WTC11 (cell line): ENCODE measurements around the gene USP10. TPM values are rescaled to one million over a fixed set of nuclear protein-coding genes. Genes with fewer than 3 reads are reported as not detected.

Source experiments
- ATAC-seq: fragments of 200-7000 bp; cut with Tn5 transposase; 2 replicates; pipeline ENCODE4 v1.10.0; 2021; ENCODE audit warnings: mild to moderate bottlenecking, moderate library complexity
- CTCF ChIA-PET: fragments of 300-600 bp; sonication (Branson Sonifier 250); formaldehyde crosslinking; loops from one replicate; lab custom pipeline; 2021; ENCODE audit warnings: antibody characterized with exemption; lab: Charles Lee
- POLR2A ChIA-PET: fragments of 350-600 bp; sonication (Branson Sonifier 250); formaldehyde crosslinking; loops from one replicate; lab custom pipeline; 2021; ENCODE audit warnings: antibody characterized with exemption; lab: Charles Lee
- DNase-seq: peaks from one replicate; pipeline ENCODE4 v3.0.0; 2021; ENCODE audit warnings: low spot score
- H3K27ac Mint-ChIP-seq: 2 replicates; pipeline ENCODE4 v1.8.0; 2021; ENCODE audit warnings: mixed read lengths
- H3K27me3 Mint-ChIP-seq: 2 replicates; pipeline ENCODE4 v1.8.0; 2021; ENCODE audit warnings: low read depth, mild to moderate bottlenecking, moderate library complexity, mixed read lengths
- H3K36me3 Mint-ChIP-seq: 2 replicates; pipeline ENCODE4 v1.8.0; 2021; ENCODE audit warnings: mixed read lengths
- H3K4me1 Mint-ChIP-seq: 2 replicates; pipeline ENCODE4 v1.8.0; 2022; ENCODE audit warnings: mixed read lengths
- H3K4me3 Mint-ChIP-seq: 2 replicates; pipeline ENCODE4 v1.8.0; 2021; ENCODE audit warnings: mild to moderate bottlenecking, moderate library complexity, mixed read lengths
- H3K9me3 Mint-ChIP-seq: 2 replicates; pipeline ENCODE4 v1.8.0; 2021; ENCODE audit warnings: mixed read lengths
- EMX1 ChIP-seq: fragments of 250-450 bp; sonication (Bioruptor Pico); IDR thresholded peaks from 2 replicates; pipeline ENCODE4 v1.8.0; 2021; ENCODE audit warnings: mild to moderate bottlenecking
- ESRRA ChIP-seq: sonication (generic); formaldehyde crosslinking; IDR thresholded peaks from 2 replicates; pipeline ENCODE4 v1.8.1; 2022; ENCODE audit warnings: mild to moderate bottlenecking, missing genetic modification reagents, borderline replicate concordance
- ETV6 ChIP-seq: sonication (generic); formaldehyde crosslinking; IDR thresholded peaks from 2 replicates; pipeline ENCODE4 v1.8.1; 2022; ENCODE audit warnings: mild to moderate bottlenecking, missing genetic modification reagents
- HMGA2 ChIP-seq: fragments of 250-450 bp; sonication (Bioruptor Pico); IDR thresholded peaks from 2 replicates; pipeline ENCODE4 v1.4.0; 2021; ENCODE audit warnings: mild to moderate bottlenecking, moderate library complexity
- JAZF1 ChIP-seq: fragments of 250-450 bp; sonication (Bioruptor Pico); IDR thresholded peaks from 2 replicates; pipeline ENCODE4 v1.9.0; 2021; ENCODE audit warnings: moderate library complexity, mild to moderate bottlenecking, inconsistent platforms
- MYBL2 ChIP-seq: sonication (generic); formaldehyde crosslinking; IDR thresholded peaks from 2 replicates; pipeline ENCODE4 v1.8.1; 2023; ENCODE audit warnings: mild to moderate bottlenecking, moderate library complexity, missing genetic modification reagents
- TCF7 ChIP-seq: sonication (generic); formaldehyde crosslinking; IDR thresholded peaks from 2 replicates; pipeline ENCODE4 v1.8.0; 2022; ENCODE audit warnings: mild to moderate bottlenecking, low read depth, missing genetic modification reagents, moderate library complexity
- TEAD1 ChIP-seq: sonication (generic); formaldehyde crosslinking; IDR thresholded peaks from 2 replicates; pipeline ENCODE4 v1.8.0; 2022; ENCODE audit warnings: mild to moderate bottlenecking, missing genetic modification reagents
- ZNF416 ChIP-seq: fragments of 250-450 bp; sonication (Bioruptor Pico); IDR thresholded peaks from 2 replicates; pipeline ENCODE4 v1.9.0; 2021; ENCODE audit warnings: mild to moderate bottlenecking, inconsistent platforms
- total RNA-seq: library from RNA; stranded (reverse); gene quantifications from 3 replicates; pipeline ENCODE4 v1.2.3, GENCODE V29; 2021
- TF ChIP-seq, protein P1 (sequence below): sonication (generic); formaldehyde crosslinking; IDR thresholded peaks from 2 replicates; pipeline ENCODE4 v1.8.0; 2022; ENCODE audit warnings: missing genetic modification reagents
- TF ChIP-seq, protein P2 (sequence below): fragments of 250-450 bp; sonication (Bioruptor Pico); IDR thresholded peaks from 2 replicates; pipeline ENCODE4 v1.9.0; 2021; ENCODE audit warnings: mild to moderate bottlenecking
- TF ChIP-seq, protein P3 (sequence below): sonication (generic); formaldehyde crosslinking; IDR thresholded peaks from 2 replicates; pipeline ENCODE4 v1.8.1; 2022; ENCODE audit warnings: mild to moderate bottlenecking, missing genetic modification reagents, moderate library complexity, borderline replicate concordance
- TF ChIP-seq, protein P4 (sequence below): sonication (generic); formaldehyde crosslinking; IDR thresholded peaks from 2 replicates; pipeline ENCODE4 v1.8.1; 2023; ENCODE audit warnings: mild to moderate bottlenecking, missing genetic modification reagents
- TF ChIP-seq, protein P5 (sequence below): fragments of 250-450 bp; sonication (Bioruptor Pico); IDR thresholded peaks from 2 replicates; pipeline ENCODE4 v1.9.0; 2021; ENCODE audit warnings: mild to moderate bottlenecking, borderline replicate concordance
- TF ChIP-seq, protein P6 (sequence below): sonication (generic); formaldehyde crosslinking; IDR thresholded peaks from 2 replicates; pipeline ENCODE4 v1.8.0; 2022; ENCODE audit warnings: mild to moderate bottlenecking, missing genetic modification reagents
- TF ChIP-seq, protein P7 (sequence below): sonication (generic); formaldehyde crosslinking; IDR thresholded peaks from 2 replicates; pipeline ENCODE4 v1.8.1; 2023; ENCODE audit warnings: mild to moderate bottlenecking, missing genetic modification reagents, moderate library complexity
- TF ChIP-seq, protein P8 (sequence below): sonication (generic); formaldehyde crosslinking; conservative IDR thresholded peaks from 2 replicates; pipeline ENCODE4 v1.8.1; 2022; ENCODE audit warnings: mild to moderate bottlenecking, missing genetic modification reagents
- TF ChIP-seq, protein P9 (sequence below): sonication (generic); formaldehyde crosslinking; IDR thresholded peaks from 2 replicates; pipeline ENCODE4 v1.8.0; 2023; ENCODE audit warnings: mild to moderate bottlenecking, missing genetic modification reagents

The USP10 gene
- total RNA-seq, 1 experiment from 2014 or later, result 138 TPM

DNA sequence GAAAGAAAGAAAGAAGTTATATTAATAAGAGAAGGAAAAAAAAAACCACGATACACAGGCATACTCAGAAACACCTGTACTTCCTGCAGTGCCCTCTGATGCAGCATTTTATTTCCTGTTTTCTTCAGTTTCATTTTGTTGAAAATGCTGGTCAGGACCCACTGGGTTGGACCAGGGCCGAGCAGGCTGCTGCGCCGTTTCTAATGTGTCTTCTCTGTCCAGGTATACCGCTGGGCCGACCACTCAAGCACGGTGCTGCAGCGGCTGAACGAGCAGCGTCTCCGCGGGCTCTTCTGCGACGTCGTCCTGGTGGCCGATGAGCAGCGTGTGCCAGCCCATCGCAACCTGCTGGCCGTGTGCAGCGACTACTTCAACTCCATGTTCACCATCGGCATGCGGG, 43.2 kb upstream of the USP10 start:
- ChIA-PET CTCF (interaction anchor here (0.6 to 1.4 kb wide), 2 partner anchors 16 to 20 kb away, joined by 4 read pairs; no protein-coding TSS in a partner anchor), POLR2A (no interaction called here)
- Mint-ChIP-seq H3K4me3 (no peak overlapping the region), H3K27ac (no peak overlapping the region), H3K4me1 (no peaks in the 10 kb centered on the region), H3K36me3 (peaks cover 60% of the 10 kb centered on the region), H3K9me3 (no peaks in the 10 kb centered on the region), H3K27me3 (no peaks in the 10 kb centered on the region)
- ATAC-seq, result no peak
- DNase-seq, result no peak
- TF ChIP-seq ESRRA (CRISPR knock-in tag) (no peak), JAZF1 (CRISPR knock-in tag) (no peak), HMGA2 (CRISPR knock-in tag) (no peak), ZNF416 (CRISPR knock-in tag) (no peak), EMX1 (CRISPR knock-in tag) (no peak), TCF7 (CRISPR knock-in tag) (no peak), TEAD1 (no peak), ETV6 (CRISPR knock-in tag) (no peak), MYBL2 (CRISPR knock-in tag) (no peak)
- TF ChIP-seq, protein P1, sequence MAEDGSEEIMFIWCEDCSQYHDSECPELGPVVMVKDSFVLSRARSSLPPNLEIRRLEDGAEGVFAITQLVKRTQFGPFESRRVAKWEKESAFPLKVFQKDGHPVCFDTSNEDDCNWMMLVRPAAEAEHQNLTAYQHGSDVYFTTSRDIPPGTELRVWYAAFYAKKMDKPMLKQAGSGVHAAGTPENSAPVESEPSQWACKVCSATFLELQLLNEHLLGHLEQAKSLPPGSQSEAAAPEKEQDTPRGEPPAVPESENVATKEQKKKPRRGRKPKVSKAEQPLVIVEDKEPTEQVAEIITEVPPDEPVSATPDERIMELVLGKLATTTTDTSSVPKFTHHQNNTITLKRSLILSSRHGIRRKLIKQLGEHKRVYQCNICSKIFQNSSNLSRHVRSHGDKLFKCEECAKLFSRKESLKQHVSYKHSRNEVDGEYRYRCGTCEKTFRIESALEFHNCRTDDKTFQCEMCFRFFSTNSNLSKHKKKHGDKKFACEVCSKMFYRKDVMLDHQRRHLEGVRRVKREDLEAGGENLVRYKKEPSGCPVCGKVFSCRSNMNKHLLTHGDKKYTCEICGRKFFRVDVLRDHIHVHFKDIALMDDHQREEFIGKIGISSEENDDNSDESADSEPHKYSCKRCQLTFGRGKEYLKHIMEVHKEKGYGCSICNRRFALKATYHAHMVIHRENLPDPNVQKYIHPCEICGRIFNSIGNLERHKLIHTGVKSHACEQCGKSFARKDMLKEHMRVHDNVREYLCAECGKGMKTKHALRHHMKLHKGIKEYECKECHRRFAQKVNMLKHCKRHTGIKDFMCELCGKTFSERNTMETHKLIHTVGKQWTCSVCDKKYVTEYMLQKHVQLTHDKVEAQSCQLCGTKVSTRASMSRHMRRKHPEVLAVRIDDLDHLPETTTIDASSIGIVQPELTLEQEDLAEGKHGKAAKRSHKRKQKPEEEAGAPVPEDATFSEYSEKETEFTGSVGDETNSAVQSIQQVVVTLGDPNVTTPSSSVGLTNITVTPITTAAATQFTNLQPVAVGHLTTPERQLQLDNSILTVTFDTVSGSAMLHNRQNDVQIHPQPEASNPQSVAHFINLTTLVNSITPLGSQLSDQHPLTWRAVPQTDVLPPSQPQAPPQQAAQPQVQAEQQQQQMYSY (CRISPR knock-in tag), result no peak
- TF ChIP-seq, protein P2, sequence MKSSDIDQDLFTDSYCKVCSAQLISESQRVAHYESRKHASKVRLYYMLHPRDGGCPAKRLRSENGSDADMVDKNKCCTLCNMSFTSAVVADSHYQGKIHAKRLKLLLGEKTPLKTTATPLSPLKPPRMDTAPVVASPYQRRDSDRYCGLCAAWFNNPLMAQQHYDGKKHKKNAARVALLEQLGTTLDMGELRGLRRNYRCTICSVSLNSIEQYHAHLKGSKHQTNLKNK (CRISPR knock-in tag), result no peak
- TF ChIP-seq, protein P3, sequence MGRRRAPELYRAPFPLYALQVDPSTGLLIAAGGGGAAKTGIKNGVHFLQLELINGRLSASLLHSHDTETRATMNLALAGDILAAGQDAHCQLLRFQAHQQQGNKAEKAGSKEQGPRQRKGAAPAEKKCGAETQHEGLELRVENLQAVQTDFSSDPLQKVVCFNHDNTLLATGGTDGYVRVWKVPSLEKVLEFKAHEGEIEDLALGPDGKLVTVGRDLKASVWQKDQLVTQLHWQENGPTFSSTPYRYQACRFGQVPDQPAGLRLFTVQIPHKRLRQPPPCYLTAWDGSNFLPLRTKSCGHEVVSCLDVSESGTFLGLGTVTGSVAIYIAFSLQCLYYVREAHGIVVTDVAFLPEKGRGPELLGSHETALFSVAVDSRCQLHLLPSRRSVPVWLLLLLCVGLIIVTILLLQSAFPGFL (CRISPR knock-in tag), result no peak
- TF ChIP-seq, protein P4, sequence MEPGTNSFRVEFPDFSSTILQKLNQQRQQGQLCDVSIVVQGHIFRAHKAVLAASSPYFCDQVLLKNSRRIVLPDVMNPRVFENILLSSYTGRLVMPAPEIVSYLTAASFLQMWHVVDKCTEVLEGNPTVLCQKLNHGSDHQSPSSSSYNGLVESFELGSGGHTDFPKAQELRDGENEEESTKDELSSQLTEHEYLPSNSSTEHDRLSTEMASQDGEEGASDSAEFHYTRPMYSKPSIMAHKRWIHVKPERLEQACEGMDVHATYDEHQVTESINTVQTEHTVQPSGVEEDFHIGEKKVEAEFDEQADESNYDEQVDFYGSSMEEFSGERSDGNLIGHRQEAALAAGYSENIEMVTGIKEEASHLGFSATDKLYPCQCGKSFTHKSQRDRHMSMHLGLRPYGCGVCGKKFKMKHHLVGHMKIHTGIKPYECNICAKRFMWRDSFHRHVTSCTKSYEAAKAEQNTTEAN, result no peak
- TF ChIP-seq, protein P5, sequence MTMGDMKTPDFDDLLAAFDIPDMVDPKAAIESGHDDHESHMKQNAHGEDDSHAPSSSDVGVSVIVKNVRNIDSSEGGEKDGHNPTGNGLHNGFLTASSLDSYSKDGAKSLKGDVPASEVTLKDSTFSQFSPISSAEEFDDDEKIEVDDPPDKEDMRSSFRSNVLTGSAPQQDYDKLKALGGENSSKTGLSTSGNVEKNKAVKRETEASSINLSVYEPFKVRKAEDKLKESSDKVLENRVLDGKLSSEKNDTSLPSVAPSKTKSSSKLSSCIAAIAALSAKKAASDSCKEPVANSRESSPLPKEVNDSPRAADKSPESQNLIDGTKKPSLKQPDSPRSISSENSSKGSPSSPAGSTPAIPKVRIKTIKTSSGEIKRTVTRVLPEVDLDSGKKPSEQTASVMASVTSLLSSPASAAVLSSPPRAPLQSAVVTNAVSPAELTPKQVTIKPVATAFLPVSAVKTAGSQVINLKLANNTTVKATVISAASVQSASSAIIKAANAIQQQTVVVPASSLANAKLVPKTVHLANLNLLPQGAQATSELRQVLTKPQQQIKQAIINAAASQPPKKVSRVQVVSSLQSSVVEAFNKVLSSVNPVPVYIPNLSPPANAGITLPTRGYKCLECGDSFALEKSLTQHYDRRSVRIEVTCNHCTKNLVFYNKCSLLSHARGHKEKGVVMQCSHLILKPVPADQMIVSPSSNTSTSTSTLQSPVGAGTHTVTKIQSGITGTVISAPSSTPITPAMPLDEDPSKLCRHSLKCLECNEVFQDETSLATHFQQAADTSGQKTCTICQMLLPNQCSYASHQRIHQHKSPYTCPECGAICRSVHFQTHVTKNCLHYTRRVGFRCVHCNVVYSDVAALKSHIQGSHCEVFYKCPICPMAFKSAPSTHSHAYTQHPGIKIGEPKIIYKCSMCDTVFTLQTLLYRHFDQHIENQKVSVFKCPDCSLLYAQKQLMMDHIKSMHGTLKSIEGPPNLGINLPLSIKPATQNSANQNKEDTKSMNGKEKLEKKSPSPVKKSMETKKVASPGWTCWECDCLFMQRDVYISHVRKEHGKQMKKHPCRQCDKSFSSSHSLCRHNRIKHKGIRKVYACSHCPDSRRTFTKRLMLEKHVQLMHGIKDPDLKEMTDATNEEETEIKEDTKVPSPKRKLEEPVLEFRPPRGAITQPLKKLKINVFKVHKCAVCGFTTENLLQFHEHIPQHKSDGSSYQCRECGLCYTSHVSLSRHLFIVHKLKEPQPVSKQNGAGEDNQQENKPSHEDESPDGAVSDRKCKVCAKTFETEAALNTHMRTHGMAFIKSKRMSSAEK (CRISPR knock-in tag), result no peak
- TF ChIP-seq, protein P6, sequence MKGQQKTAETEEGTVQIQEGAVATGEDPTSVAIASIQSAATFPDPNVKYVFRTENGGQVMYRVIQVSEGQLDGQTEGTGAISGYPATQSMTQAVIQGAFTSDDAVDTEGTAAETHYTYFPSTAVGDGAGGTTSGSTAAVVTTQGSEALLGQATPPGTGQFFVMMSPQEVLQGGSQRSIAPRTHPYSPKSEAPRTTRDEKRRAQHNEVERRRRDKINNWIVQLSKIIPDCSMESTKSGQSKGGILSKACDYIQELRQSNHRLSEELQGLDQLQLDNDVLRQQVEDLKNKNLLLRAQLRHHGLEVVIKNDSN, result no peak
- TF ChIP-seq, protein P7, sequence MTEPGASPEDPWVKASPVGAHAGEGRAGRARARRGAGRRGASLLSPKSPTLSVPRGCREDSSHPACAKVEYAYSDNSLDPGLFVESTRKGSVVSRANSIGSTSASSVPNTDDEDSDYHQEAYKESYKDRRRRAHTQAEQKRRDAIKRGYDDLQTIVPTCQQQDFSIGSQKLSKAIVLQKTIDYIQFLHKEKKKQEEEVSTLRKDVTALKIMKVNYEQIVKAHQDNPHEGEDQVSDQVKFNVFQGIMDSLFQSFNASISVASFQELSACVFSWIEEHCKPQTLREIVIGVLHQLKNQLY (CRISPR knock-in tag), result no peak
- TF ChIP-seq, protein P8, sequence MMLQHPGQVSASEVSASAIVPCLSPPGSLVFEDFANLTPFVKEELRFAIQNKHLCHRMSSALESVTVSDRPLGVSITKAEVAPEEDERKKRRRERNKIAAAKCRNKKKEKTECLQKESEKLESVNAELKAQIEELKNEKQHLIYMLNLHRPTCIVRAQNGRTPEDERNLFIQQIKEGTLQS (CRISPR knock-in tag), result no peak
- TF ChIP-seq, protein P9, sequence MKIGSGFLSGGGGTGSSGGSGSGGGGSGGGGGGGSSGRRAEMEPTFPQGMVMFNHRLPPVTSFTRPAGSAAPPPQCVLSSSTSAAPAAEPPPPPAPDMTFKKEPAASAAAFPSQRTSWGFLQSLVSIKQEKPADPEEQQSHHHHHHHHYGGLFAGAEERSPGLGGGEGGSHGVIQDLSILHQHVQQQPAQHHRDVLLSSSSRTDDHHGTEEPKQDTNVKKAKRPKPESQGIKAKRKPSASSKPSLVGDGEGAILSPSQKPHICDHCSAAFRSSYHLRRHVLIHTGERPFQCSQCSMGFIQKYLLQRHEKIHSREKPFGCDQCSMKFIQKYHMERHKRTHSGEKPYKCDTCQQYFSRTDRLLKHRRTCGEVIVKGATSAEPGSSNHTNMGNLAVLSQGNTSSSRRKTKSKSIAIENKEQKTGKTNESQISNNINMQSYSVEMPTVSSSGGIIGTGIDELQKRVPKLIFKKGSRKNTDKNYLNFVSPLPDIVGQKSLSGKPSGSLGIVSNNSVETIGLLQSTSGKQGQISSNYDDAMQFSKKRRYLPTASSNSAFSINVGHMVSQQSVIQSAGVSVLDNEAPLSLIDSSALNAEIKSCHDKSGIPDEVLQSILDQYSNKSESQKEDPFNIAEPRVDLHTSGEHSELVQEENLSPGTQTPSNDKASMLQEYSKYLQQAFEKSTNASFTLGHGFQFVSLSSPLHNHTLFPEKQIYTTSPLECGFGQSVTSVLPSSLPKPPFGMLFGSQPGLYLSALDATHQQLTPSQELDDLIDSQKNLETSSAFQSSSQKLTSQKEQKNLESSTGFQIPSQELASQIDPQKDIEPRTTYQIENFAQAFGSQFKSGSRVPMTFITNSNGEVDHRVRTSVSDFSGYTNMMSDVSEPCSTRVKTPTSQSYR, result no peak
